COLO668 (cell line): ENCODE data around the gene CAMTA1.

Experiments
- DNase-seq: peaks from one replicate; lab custom pipeline; 2025; ENCODE audit not compliant: unreplicated experiment; lab: John Stamatoyannopoulos, UW

The CAMTA1 gene

GRCh38 chr1:7555391-7556185, 770.3 kb downstream of the CAMTA1 start:
- no peak for DNase-seq

DNA sequence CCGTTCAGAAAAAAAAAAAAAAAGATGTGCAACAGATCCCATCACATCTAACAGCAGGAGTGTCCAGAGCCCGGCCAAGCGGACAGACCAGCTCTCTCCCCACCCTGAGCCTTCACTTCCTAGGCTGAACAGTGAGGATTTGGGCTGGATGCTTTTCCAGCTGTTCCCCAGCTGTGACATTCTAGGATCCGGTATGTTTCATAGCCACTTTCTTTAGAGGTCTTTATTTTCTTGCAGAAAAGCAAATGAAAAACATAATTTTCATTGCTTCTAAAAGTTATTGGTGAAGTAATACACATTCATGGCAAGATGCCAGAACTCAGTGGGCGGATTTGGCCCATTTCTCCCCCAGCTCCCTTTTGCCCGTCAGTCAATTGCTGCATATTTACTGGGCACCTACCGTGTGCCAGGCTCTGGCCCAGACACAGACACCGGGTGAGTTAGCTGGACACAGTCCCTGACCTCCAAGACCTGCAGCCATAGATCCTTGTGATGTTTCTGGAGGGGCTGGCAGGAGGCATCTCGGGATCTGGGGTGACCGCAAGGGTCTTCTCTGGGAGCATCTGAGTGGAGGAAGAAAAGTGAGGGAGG, 772.1 kb downstream of the CAMTA1 start:
- DNase-seq = no peak

DNA sequence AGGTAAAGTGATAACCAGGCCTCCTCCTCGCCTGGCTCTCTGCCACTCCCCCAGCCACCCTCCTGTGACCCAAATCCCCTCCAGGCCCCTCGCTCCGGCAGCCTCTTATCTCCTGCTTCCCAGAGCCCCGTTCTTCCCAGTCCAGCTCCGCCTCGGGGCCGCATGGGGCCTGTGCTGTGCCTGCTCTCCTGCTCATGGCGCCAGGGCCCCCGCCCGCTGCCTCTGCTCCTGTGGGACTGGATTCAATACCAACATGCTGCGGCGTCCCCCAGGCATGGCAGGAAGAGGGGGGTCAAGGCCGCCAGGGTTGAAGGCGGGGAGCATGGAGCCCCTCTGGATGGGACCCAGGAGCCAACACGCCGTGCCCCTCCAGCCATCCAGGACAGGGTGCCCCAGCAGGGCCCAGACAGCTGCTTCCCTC, 772.8 kb downstream of the CAMTA1 start:
- no peak for DNase-seq

DNA sequence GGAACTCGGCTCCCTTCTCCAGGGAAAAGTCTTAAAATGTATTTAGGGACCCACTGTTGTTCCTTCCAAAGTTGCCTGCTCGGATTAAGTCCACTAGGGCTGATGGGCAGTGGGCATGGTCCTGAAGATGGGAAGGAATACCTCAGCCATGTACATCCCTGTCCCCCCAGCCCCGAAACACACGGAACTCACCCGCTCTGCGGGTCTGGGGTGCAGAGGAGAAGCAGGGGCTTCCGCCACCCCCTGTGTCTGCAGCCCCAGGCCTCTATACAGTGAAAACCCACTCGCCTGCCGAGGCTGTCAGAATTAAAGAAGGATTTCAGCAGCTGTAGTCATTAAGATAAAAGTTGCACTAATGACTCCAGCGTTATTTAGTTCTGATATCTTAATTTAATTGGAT, 773.2 kb downstream of the CAMTA1 start:
- no peak for DNase-seq

- no peak for DNase-seq
These were observed 773.9 kb downstream of the CAMTA1 start for GRCh38 chr1:7558921-7559869.

GRCh38 chr1:7560128-7560527, 774.9 kb downstream of the CAMTA1 start:
- DNase-seq = no peak

GRCh38 chr1:7560601-7561181, 775.4 kb downstream of the CAMTA1 start:
- DNase-seq = no peak

DNA sequence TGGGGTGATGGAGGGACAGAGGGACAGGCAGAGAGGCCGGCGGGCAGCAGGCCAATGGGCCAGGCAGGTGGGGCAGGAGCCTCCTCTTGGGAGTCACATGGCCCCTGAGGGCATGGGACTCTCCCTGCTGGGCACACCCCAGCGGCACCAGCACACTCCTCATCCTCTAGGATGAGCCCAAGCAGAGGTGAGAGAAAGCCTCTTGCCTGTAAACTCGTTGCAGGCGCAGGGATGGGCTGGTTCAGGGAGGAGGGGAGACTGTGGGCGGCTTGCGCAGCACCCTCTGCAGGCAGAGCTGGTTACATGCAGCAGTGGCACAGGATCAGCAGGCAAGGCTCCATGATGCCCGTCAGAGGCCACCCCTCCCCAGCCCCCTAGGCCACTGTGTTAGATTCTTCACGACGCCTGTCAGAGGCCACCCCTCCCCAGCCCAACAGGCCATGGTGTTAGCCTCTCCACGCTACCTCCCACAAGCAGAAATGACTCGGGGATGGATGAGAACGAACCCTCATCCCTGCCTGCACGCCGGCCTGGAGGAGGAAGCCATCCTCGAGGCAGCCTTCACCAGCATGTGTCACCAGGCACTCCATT, 776.2 kb downstream of the CAMTA1 start:
- peak; percentile 58 for DNase-seq

DNA sequence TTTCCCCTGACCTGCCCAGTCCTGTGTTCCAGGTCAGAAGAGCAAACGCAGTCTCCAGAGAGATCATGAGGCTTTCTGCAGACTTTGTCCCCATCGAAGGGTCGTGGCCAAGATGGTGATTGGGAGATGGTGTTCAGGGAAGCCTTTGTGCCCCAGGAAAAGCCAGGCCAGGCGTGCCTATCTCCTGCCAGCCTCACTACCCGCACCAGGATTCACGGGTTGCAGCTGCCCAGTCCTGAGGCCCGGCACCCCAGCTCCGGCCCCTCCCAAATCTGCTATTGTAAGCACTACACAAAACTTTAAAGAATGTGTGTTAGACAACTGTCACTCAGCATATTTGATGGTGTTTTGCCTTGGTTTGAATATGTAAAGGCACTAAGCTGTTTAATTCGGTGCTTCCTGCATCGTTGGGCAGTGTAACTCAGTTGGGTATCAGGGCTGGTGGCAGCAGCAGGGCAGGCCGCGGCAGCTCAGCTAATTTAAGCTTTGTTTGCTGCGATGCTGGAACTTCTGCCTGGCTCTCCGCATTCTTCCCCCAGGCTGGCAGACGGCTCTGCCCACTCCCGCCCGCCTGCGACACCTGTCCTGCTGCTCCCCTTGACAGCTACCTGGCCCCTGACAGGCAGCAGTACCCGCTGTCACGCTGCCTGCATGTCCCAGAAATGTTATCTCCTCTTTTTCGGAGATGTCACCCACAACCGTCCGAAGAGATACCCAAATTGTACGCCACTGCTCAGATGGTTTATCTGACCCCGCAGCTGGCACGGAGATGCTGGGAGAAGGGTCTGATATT, 776.9 kb downstream of the CAMTA1 start:
- no peak for DNase-seq

DNA sequence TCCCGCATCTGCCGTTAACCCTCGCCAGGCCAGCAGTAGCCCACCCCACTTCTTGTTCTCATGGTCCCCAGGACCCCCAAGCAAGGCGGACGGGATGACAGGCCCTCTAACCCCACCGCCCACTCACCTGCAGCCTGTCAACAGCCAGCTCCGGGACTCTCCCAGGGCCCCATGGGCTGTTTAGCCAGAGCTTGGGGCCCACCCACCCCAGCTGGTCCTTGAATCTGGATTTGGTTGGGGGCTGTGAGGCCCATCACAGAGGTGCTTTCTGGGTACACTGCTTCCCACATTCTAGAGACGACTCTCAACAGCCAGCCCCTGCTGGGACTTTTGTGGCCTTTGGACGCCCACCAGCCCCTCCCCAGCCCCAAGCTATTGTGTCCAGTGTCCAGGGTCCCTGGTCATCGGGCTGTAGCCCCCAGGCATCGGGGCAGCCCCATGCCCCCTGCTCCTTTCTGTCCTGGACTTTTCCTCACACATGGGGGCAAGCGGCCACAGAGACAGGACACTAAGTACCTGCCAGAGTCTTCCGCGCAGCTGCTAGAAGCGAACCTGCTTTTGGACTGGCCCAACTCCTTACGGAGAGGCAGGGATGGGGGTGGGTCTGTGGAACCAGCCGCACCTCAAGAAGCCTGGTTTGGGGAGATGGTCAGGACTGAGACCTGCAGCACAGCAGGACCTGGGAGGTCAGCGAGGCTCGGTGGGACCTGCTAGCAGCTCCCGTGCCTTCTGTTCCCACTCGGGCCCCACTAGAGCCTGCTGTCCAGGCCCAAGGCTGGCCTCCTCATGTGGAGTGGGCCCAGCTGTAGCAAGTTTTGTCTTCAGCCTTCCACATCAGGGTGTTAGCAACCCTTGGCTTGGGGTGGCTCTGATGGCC, 777.7 kb downstream of the CAMTA1 start:
- no peak for DNase-seq

GRCh38 chr1:7564137-7564536, 778.9 kb downstream of the CAMTA1 start:
- DNase-seq = no peak

DNA sequence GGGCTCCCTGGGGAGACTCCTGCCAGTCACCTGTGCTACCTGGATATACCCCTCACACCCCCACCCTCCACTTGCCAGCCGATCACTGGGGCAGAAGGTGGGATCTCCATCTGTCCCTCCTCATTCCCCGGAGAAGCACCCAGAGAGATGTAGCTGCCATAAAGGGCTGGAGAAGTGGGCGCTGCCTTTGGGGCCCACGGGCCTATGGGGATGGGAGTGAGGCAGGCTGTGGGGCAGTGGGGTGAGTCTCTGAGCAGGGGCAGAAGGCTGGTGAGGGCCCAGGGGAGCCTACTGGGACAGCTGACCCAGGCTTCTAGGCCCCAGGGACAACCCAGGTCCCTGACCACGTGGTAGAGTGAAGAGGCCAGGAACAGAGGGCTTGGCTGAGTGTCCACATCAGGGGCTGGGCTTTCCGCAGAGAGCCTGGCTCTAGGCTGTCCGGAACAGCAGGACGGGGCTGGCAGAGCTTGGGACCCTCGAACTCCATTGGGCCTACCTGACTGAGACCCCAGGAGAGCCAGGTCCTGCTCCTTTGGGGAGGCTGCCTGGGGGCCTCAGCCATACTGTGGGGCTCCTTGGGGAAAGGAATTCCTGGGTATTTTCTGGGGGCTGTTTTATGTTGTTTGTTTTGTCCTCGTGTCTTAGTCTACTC, 780.0 kb downstream of the CAMTA1 start:
- DNase-seq = no peak

- no peak for DNase-seq
These were observed 781.4 kb downstream of the CAMTA1 start for GRCh38 chr1:7566417-7567375.

GRCh38 chr1:7567376-7567775, 782.1 kb downstream of the CAMTA1 start:
- no peak for DNase-seq

GRCh38 chr1:7568053-7568452, 782.8 kb downstream of the CAMTA1 start:
- DNase-seq = no peak

DNA sequence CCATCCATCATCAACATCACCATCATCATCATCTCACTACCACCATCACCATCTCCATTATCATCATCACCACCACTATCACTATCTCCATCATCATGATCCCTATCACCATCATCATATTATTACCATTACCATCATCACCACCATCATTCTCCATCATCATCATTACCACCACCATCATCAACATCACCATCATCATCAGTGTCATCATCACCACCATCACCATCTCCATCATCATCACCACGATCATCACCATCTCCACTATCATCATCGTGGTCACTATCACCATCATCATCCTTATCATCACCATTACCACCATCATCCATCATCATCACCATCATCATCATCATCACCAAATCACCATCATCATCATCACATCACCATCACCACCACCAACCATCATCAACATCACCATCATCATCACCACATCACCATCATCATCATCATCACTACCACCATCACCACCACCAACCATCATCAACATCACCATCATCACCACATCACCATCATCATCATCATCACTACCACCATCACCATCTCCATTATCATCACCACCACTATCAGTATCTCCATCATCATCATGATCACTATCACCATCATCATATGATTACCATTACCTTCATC, 783.8 kb downstream of the CAMTA1 start:
- DNase-seq = no peak

DNA sequence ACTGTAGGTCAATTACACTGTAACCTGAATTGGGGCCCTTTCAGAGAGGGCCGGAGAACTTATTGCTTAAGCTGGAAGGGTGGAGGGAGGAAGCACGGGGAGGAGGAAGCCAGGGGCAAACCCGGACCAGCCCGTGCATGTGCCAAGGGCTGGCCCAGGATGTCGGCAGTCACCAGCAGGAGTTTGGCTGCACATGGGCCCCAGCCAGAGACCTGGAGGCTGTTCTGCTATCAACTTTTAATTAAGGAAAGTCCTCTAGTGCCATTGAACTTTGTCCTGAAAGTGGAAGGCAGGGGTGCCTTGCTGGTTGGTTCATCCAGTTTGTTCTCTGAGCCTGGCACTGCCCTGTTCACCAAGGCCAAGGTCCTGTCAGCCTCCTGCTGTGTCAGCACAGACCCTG, 785.1 kb downstream of the CAMTA1 start:
- DNase-seq = no peak
